OCI-LY3 (cell line): ENCODE results near the gene CPTP.

Source experiments
- EZH2phosphoT487 ChIP-seq: fragments of 200-600 bp; shearing (Covaris generic); IDR thresholded peaks from 2 replicates; pipeline ENCODE4 v1.6.1; 2018; ENCODE audit warnings: antibody characterized with exemption, mixed run types, low read depth
- TF ChIP-seq, protein P1 (sequence below): fragments of 200-600, 300-600 bp; sonication (generic); IDR thresholded peaks from 2 replicates; pipeline ENCODE4 v1.5.1; 2014; ENCODE audit warnings: antibody characterized with exemption, low read length, low read depth

DNA sequence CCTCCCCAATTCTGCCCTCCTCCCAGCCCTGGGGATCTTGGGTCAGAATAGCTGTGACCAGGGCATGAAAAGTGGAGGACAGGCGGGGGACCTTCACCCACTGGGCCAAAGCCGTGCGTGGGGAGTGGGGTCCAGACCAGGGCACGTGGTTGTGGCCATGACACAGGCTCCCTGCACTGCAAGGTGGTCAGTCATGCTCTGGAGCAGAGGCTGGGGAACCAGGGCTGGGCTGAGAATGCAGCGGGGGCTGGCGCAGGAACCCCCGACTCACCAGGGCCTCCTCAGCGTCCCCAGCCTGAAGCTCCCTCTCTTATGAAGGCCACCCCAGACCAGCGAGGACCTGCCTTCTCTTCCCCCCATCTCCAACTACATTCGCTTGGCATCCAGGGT, 21.9 kb downstream of the CPTP start:
- TF ChIP-seq, protein P1, sequence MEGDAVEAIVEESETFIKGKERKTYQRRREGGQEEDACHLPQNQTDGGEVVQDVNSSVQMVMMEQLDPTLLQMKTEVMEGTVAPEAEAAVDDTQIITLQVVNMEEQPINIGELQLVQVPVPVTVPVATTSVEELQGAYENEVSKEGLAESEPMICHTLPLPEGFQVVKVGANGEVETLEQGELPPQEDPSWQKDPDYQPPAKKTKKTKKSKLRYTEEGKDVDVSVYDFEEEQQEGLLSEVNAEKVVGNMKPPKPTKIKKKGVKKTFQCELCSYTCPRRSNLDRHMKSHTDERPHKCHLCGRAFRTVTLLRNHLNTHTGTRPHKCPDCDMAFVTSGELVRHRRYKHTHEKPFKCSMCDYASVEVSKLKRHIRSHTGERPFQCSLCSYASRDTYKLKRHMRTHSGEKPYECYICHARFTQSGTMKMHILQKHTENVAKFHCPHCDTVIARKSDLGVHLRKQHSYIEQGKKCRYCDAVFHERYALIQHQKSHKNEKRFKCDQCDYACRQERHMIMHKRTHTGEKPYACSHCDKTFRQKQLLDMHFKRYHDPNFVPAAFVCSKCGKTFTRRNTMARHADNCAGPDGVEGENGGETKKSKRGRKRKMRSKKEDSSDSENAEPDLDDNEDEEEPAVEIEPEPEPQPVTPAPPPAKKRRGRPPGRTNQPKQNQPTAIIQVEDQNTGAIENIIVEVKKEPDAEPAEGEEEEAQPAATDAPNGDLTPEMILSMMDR: no peak
- no peak for TF ChIP-seq EZH2phosphoT487
